Putamen (tissue), 1 donor: Measurements from ENCODE around the gene MAB21L4.

ENCODE experiments used
- DNase-seq: peaks from one replicate; pipeline ENCODE4 v3.0.0-alpha.2; 2016; ENCODE audit warnings: low spot score

Gene MAB21L4

DNA sequence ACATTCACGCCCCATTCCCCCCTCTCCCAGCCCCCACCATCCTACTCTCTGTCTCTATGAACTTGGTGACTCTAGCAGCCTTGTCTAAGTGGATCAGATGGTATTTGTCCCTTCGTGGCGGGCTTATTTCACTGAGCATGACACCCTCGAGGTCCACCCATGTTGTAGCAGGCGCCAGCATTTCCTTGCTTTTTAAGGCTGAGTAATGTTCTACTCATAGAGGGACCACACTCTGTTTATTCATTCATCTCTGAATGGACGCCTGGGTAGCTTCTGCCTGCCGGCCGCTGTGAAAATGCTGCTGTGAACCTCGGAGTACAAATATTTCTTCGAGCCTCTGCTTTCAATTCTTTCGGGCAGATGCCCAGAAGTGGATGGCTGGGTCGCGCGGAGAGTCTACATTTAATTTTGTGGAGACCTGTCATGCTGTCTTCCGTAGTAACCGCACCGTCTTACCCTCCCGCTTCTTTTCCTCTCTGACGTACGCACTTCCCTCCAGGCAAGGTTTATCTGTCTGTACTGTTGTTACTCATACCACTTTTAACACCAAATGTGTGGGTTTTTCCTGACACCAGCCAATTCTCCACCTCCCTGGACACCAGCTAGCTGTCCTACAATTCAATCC lies 15.8 kb upstream of the MAB21L4 start:
- no peak for DNase-seq

DNA sequence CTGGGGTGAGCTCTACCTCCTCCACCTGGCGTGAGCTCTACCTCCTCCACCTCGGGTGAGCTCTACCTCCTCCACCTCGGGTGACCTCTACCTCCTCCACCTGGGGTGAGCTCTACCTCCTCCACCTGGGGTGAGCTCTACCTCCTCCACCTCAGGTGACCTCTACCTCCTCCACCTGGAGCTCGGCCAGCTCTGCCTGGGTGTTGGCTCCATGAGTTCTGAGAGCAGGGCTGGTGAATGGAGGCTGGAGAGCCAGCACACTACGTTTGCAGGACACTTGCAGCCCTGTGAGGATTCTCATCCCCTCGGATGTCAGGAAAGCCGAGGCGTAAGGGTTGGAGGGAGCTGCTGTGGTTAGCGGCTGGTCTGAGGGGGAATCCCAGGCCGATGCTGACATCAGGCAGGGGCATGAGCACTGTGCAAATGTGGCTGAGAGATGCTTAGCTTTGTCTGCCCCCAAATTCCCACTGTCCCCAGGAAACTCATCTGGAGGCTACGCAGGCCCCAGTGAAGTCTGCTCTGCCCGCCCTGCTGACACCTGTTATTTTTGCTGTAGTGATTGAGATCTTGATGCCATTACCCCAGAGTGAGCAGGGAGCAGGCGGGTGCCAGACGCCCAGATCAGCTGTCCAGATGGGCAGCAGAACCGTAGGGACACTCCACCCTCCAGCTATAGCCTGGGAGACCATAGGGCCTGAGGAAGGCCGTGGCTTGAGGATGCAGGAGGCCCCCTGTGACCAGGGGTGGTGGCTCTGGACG lies 13.4 kb upstream of the MAB21L4 start:
- no peak for DNase-seq

DNA sequence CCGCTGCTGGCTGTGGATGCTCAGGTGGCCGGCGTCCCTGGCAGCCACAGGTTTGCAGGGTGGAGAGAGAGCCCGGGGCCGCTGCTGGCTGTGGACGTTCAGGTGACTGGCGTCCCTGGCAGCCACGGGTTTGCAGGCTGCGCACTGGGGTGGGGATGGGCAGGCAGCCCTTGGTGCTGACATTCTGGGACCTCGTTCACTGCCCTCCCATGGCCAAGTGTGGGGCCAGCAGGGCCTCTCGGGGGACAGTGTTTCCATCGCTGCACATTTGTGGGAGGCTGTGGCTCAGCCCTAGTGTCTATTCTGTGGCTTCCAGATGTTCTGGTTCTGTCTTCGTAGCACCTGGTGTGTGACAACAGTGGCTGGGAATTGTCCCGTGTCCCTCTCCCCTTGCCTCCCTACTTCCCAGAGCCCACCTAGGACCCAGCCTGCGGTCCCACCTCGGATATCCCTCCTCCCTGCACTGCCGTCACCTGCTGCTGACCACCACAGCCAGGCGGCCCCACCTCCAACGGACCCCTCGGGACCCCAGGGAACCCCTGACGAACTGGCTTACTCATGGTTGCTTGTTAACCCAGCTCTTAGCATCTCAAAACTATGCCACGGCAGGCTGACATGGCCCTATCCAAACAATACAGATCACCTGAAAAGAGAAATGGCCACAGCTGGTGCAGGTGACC lies 11.1 kb upstream of the MAB21L4 start:
- no peak for DNase-seq

DNA sequence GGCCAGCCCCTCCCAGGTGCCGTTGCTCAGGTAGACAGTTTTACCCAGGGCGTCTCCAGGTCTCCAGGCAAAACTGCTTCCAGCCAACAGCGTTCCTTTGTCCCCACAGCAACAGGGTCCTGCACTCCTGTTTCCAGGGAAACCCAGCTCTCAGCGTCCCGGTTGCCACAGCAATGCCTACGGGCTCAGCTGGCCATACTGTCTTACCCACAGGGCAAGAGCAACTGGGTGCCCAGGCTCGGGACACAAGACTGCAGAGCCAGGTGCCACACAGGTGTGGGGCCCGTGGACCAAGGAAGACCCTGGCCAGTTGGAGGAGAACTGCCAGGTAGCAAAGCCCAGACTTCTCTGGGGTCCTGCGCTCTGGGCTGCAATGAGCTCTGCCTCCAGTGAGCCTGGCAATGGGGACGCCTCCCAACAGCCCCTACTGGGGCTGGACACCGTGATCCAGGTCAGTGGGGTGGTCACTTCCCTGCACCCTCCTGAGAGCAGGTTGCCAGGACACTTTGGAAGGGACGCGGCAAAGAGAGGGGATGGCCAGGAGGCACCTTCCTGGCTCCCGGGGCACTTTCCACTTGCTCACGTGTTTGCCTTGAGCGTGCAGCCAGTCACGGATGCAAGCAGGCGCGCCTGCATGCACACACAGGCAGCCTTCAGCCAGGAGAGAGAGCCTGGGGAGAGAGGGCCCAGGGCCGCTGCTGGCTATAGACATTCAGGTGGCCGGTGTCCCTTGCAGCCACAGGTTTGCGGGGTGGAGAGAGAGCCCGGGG lies 10.4 kb upstream of the MAB21L4 start, which contains the start of gene CROCC2:
CROCC2 (plus strand) TSS at position 196 of the 770 bp plus-strand sequence; CDS start at position 374, 178 bp downstream.
- no peak for DNase-seq

DNA sequence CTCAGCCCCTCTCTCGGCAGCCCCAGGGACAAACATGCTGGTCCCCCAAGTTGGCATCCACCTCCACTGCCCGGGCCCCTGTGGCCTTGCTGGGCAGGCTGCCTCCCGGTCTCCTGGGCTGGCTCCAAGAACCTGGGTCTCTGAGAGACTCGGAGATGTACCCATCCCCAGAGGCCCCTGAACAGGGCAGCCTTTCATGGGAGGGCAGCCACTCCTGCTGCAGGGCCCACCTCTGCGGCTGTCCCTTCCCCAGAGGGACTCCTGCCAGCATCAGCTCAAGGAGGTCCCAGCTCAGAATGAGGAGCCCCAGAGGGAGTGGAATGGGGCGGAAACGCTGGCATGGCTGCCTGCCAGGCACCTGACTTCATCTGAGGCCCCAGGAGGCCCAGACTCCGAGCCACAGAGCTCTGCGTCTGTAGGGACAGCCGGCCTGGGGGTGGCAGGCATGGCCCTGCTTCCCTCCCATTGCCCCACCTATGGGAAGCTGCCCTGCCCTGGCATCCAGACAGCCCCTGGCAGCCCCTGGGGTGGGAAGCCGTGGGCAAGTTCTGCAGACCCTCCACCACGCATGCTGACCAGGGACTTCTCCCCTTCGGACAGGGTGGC lies 9.3 kb upstream of the MAB21L4 start:
- DNase-seq = no peak

DNA sequence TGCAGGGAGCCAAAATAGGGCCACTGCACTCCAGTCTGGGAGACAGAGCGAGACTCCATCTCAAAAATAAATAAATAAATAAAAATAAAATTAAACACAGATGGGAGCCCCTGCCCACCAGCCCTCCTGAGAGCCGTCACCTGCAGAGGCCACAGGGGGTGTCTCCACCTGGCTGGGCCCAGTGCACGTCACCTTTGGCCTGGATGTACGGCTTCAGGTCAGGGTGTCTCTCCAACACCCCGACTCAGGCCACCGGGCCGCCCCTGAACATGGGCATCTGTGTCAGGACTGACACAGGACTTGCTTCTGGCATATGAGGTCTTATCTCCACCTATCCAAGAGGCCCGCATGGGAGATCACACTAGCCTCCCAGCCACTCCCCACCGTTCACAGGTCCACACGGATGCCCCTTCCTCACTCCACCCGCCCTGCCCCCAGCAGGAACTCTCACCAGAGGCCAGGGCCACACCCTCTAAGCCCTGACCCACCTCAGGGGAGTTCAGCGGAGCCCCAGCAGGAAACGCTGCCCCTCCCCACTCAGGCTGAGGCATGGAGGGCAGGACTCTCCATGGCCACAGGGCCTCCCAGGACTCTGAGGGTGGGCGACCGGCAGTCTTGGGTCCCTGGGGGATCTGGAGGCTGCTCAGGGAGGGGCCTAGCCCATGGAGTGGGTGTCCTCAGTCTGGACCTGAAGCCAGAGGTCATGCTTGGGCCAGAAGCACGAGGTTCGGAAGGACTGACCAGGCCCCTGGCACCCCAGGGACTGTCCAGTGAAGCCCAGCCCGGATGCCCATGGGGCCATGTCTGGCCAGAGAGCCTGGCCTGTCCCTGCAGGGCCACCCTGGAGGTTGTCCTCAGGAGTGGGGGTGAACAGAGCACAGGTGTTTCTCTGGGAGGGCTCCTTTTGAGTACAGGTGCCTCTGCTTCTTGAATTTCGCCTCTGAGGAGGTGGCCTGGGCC lies 8.5 kb upstream of the MAB21L4 start:
- no peak for DNase-seq

DNA sequence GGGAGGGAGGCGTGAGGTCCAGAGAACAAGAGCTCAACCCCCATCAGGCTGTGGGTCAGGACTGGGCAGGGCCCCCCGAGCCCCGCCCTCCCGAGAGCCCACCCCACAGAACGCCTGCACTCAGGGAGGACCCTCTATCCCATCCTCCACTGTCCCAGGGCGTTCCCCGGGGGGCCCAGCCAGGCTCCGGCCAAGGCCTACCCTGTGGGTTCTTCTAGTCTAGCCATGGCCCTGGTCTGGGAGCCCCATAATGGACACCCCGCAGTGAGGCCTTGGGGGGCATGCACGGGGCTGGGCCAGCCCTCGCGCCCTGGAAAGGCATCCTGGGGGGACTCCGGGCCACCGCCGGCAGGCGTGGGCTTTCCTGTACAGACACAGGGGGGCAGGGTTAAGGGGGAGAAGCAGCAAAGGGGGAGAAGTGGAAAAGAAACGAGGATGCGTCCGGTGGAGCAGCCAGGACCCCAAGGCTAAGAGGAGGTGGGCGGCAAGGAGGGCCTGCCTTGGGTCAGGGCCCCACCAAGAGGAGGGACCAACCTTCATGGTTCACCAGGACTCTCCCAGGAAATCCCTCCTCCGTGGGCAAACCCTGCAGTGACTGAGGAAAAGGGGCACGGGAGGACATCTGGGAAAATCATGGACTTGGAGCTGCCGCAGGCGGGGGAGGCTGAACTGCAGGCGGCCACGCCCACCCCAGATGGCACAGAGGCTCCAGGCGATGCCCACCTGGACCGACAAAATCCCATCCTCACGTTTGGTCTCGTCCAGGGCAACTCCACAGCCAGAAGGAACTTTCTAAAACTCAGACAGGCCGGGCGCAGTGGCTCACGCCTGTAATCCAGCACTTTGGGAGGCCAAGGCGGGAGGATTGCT lies 7.5 kb upstream of the MAB21L4 start:
- no peak for DNase-seq

DNA sequence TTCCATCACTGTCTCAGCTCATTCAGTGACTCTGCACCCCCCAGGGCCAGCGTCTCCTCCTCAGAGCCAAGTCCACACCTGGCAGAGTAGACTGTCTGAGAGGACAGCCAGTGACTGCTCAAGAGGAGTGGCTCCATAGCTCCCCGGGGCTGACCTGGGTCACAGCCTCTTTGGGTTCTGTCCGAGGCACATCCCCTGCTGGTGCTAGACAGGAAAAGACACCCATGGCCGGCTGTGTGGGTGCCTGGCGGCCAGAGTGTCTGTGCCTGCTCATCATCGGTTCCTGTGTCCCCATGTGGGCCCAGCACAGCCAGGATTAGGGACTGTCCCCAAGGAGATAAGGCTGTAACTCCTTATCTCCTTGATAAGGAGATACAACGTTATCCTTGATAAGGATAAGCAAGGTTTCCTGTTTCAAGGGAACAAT lies 6.7 kb upstream of the MAB21L4 start:
- DNase-seq = no peak

DNA sequence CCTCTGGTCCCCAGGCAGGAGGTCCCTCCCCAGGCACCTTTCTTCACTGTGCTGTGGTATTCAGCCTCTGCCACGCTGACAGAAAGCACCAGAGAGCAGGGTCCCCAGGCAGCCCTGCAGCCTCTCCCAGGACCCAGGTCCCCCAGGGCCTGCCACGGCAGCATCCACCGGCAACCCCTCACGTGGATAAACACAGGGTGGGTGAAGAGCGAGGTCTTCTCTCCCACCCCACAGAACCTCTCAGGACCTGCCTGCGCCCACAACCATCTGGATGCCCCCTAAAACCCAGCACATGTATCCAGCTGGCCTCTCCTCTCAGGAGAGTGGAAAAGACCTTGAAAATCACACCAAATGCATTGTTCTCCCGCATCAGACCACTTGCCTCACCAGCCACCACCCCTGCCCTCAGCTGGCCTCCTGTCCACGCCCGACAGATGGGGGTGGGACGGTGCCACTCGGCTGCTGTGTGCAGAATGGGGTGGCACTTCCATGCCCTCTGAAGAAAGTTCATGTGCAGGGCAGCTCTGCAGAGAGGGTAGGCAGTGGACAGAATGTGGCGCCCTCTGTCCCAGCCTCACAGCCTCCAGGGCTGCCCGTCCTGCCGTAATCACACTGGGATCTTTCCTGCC lies 6.1 kb upstream of the MAB21L4 start:
- no peak for DNase-seq

DNA sequence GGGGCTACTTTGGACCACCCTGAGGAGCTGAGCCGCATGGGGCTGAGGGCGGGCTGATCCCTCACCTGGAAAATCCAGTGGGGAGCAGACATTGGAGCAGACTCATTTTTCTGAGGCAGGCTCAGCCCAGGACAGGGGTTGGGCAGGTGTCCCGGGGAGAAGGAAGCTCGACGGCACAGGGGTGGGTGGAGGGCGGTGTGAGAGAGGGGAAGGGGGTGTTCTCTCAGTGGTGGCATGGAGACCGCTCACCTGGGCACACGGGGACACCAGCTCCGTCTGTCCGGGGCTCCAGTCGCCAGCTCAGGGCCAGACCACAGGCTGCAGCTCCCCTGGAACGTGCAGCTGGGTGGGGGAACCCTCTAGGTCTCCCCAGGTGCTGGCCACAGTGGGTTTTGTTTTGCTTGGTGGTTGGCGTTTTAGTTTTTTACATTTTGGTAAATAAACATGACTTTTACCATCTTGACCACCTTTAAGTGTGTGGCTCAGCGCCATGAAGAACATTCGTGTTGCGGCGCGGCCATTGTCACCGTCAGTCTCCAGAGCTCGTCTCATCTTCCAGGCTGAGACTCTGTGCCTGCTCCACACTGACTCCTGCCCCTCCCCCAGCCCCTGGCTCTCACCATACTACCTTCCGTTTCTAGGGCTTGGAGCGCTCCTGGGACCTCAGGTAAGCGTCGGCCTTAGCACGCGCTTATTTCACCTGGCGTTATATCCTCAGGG lies 4.3 kb upstream of the MAB21L4 start:
- DNase-seq = no peak

DNA sequence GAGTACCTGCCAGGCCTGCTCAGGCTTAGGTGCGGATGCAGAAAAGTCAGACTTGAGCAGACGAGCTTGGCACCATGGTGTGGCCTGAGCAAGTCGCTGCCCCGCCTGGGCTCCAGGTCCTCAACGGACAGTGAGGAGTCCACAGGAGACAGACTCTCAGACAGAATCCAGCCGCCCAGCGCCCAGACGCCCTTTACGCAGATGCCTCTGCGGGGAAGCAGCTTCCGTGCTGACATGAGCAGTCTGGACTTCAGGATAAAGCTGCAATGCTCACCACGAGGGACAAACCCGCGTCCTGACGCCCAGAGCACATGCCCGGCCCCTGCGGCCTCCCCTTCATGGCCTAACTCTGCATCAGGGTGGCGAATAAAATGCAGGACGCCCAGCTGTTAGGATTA lies 3.5 kb upstream of the MAB21L4 start:
- no peak for DNase-seq

DNA sequence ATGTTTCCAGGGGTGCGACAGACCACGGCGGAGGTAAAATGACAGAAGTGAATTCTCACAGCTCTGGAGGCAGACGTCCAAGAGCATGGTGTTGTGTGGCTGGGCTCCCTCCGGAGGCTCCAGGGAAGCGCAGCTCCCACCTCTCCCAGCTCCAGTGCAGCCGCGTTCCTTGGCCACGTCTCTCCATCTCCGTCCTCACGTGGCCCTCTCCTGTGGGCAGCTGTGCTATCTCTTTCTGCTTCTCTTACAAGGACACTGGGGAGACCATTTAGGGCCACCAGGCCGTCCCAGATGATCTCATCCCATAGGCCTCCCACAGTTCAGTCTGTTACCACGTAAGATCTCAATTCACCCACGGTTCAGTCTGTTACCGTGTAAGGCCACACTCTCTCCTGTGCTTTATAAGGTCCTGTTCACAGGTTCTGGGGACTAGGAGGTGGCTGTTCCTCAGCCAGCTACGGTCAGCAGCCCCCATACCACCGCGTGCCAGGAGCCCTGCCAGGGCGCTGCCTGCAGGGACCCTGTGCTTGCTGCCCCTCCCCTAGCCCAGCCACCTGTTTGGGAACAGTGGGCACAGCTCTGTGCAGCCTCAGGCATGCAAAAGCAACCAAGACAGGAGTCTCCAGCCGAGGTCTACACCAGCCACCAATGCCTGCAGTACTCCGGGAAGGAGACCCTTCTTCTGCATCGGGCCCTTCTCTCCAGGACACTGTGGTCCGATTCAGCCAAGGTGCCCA lies 2.9 kb upstream of the MAB21L4 start:
- no peak for DNase-seq

DNA sequence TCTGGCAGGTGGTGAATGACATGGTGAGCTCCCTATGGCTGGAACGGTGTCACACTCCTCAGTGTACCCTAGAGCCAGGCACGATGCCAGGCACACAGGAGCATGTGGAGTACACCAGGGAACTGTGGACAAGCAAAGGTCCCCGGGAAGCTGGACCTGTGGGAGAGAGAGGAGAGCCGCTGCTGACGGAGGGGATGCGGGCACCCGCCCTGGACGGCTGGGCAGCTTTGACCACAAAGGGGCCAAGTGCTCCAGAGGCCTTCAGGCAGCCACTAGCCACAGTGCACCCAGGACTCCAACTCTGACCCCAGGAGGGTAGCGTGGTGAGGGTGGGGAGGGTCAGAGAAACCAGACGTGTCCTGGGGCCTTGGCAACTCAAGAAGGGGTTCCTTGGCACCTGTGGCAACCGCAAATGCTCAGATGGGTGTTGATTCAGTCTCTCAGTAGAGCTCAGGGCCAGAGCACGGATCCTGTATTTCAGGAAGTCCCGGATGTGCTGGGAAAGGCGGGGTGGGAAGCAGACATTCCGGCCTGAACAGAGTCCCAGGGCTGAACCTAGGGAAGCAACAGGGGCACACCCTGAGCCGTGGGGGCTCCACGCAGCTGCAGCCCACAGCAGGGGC lies 2.3 kb upstream of the MAB21L4 start:
- no peak for DNase-seq

DNA sequence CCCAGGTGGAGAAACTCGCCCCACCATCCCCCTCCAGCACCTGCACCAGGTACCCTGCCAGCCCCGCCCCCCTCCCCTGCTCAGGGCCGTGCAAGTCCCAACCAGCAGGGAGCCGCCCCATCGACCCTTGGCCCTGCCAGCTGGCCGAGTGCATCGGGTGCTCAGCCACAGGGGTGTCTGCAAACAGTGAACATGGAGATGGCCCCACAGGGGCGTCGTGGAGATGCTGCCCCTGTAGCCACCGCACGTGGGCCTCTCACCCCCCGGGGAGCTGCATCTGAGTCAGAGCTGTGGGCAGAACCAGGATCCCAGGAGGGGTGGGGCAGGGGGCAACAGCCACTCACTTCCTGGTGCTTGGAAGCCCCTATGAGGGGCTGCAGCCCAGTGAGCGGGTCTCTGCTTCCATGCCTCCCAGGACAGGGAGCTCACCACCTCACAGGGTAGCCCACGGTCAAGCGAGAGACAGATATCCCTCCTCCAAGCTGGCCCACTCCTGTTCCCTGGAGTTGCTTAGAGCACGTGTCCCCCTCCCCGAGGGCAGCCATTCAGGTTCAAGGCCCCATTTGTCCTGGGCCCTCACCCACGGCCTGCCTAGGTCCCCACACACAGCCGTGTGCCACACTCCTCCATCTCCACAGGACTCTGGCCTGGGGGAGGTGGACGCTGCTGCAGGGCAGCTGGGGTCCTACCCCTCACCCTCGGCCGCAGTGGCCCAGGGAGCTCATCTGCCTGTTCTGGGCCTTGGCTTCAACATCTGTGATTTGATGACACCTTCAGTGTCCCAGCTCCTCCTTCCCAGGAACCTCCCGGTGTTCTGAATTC lies 1.1 kb upstream of the MAB21L4 start:
- no peak for DNase-seq

DNA sequence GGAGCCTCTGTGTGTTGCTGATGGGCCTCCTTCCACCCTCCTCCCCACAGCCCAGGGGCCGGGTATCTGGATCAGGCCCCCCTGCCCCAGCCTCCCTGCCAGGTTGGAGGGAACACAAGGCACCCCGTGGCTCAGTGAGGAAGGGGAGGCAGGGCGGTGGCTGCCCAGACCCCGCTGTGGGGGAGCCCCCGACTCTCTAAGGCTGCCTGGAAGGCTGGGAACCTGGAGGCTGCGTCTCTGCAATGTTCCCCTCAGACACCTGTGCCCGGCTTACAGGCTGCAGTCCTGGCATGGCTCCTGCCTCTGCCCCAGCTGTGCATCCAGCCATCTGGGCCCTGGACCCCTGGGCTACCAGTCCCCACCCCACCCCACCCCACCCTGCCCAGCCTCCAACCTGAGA lies 438 bp upstream of the MAB21L4 start:
- DNase-seq = no peak

DNA sequence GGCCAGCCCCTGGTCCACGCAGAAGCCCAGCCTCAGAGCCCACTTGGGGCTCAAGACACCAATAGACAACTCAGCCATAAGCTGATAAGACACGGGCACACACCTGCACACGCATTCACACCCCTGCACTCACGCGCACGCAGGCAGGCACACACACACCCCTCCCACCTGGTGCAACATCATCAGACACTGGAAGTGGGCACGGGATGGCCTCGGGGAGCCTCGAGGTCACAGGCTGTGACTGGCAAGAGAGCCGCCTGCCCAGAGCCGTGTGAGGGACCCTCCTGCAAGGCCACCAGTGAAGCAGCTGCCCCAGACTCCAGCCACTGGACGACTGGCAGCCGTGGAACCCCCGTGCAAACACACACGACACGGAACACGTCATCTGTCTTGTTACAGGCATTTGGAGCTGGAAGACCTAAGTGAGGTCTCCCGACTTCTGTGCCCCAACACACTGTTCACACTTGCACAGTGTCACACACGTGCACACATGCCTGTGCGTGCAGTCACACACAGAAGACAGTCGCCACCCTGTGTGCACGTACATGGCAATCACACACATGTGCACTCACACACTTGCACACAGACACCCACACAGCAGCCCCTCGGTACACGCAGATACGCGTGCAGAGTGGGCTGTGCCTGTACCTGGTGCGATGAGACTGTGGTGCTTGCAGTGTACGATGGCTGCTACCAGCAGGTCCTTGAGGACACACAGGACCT lies 959 bp downstream of the MAB21L4 start:
- DNase-seq = no peak
